Glutamatergic neuron (in vitro differentiated cells): ENCODE data around the gene RIPPLY3. TPM values are rescaled to one million over a fixed set of nuclear protein-coding genes. Genes with fewer than 3 reads are reported as not detected.
A peak's percentile ranks its signal among the peaks of the same experiment; 100 is the strongest.

Source experiments
- DNase-seq: peaks from one replicate; pipeline ENCODE4 v3.0.0; 2022
- H3K27ac Mint-ChIP-seq: one replicate; pipeline ENCODE4 v1.8.0; 2020; ENCODE audit warnings: mild to moderate bottlenecking, mixed read lengths, inconsistent platforms; ENCODE audit not compliant: unreplicated experiment
- H3K27me3 Mint-ChIP-seq: one replicate; pipeline ENCODE4 v1.8.0; 2020; ENCODE audit warnings: mild to moderate bottlenecking, moderate library complexity, mixed read lengths, inconsistent platforms; ENCODE audit not compliant: unreplicated experiment
- H3K36me3 Mint-ChIP-seq: one replicate; pipeline ENCODE4 v1.8.0; 2020; ENCODE audit warnings: mild to moderate bottlenecking, mixed read lengths, inconsistent platforms; ENCODE audit not compliant: unreplicated experiment
- H3K4me1 Mint-ChIP-seq: one replicate; pipeline ENCODE4 v1.8.0; 2020; ENCODE audit warnings: mild to moderate bottlenecking, low read depth, mixed read lengths, inconsistent platforms; ENCODE audit not compliant: unreplicated experiment
- H3K4me3 Mint-ChIP-seq: one replicate; pipeline ENCODE4 v1.8.0; 2020; ENCODE audit warnings: mild to moderate bottlenecking, mixed read lengths, inconsistent platforms; ENCODE audit not compliant: unreplicated experiment
- H3K9me3 Mint-ChIP-seq: one replicate; pipeline ENCODE4 v1.8.0; 2020; ENCODE audit warnings: mild to moderate bottlenecking, moderate library complexity, mixed read lengths, inconsistent platforms; ENCODE audit not compliant: unreplicated experiment
- CTCF ChIP-seq: fragments of 200-600 bp; sonication (generic); IDR thresholded peaks from one replicate; pipeline ENCODE4 v1.5.0; 2021; ENCODE audit not compliant: partially characterized antibody, unreplicated experiment
- total RNA-seq: library from RNA; stranded (reverse); fragmentation: NEBNext Ultra II Directional; extraction: Animal tissue kit (Norgen Biotek cat#: 25700); gene quantifications from one replicate; pipeline ENCODE4 v1.2.1, GENCODE V29; 2021; ENCODE audit not compliant: unreplicated experiment

RIPPLY3 gene
- total RNA-seq, 1 donor from 2014 or later, result not detected

- peaks cover 5% of the 10 kb centered on the region for H3K27me3 Mint-ChIP-seq
- no peaks in the 10 kb centered on the region for H3K36me3 Mint-ChIP-seq
- peak overlapping the region; percentile 82 for H3K4me3 Mint-ChIP-seq
- no peak for TF ChIP-seq CTCF
- peak overlapping the region; percentile 33 for H3K27ac Mint-ChIP-seq
- DNase-seq, result peak; percentile 57
- H3K9me3 Mint-ChIP-seq, result peaks cover 10% of the 10 kb centered on the region
- H3K4me1 Mint-ChIP-seq, result peaks cover 12% of the 10 kb centered on the region
Observed at GRCh38 chr21:36966821-36967768, 39.4 kb upstream of the RIPPLY3 start.

GRCh38 chr21:36968414-36968813, 38.1 kb upstream of the RIPPLY3 start:
- DNase-seq, result no peak
- Mint-ChIP-seq H3K27ac (no peak overlapping the region), H3K27me3 (peaks cover 5% of the 10 kb centered on the region), H3K36me3 (no peaks in the 10 kb centered on the region), H3K9me3 (peaks cover 9% of the 10 kb centered on the region), H3K4me1 (peaks cover 12% of the 10 kb centered on the region), H3K4me3 (no peak overlapping the region)
- TF ChIP-seq CTCF, result no peak

- H3K4me3 Mint-ChIP-seq, result no peak overlapping the region
- no peak for DNase-seq
- no peaks in the 10 kb centered on the region for H3K36me3 Mint-ChIP-seq
- peaks cover 12% of the 10 kb centered on the region for H3K4me1 Mint-ChIP-seq
- no peak for TF ChIP-seq CTCF
- H3K9me3 Mint-ChIP-seq, result peaks cover 9% of the 10 kb centered on the region
- H3K27ac Mint-ChIP-seq, result no peak overlapping the region
- peaks cover 5% of the 10 kb centered on the region for H3K27me3 Mint-ChIP-seq
Observed at GRCh38 chr21:36968976-36969375, 37.5 kb upstream of the RIPPLY3 start.

- H3K27ac Mint-ChIP-seq, result no peak overlapping the region
- no peak overlapping the region for H3K4me3 Mint-ChIP-seq
- DNase-seq, result no peak
- H3K9me3 Mint-ChIP-seq, result no peaks in the 10 kb centered on the region
- peaks cover 1% of the 10 kb centered on the region for H3K27me3 Mint-ChIP-seq
- H3K4me1 Mint-ChIP-seq, result no peaks in the 10 kb centered on the region
- TF ChIP-seq CTCF, result no peak
- H3K36me3 Mint-ChIP-seq, result no peaks in the 10 kb centered on the region
Observed at GRCh38 chr21:36973986-36974850, 32.3 kb upstream of the RIPPLY3 start.

- no peak overlapping the region for H3K4me3 Mint-ChIP-seq
- H3K4me1 Mint-ChIP-seq, result no peaks in the 10 kb centered on the region
- no peak for TF ChIP-seq CTCF
- H3K27me3 Mint-ChIP-seq, result peaks cover 1% of the 10 kb centered on the region
- DNase-seq, result no peak
- no peak overlapping the region for H3K27ac Mint-ChIP-seq
- no peaks in the 10 kb centered on the region for H3K36me3 Mint-ChIP-seq
- no peaks in the 10 kb centered on the region for H3K9me3 Mint-ChIP-seq
Observed at GRCh38 chr21:36974851-36975192, 31.7 kb upstream of the RIPPLY3 start.
